WTC11 (cell line): ENCODE measurements around the gene SUPT5H. TPM values are rescaled to one million over a fixed set of nuclear protein-coding genes. Genes with fewer than 3 reads are reported as not detected.
A peak's percentile ranks its signal among the peaks of the same experiment; 100 is the strongest.

ENCODE experiments used
- ATAC-seq: fragments of 200-7000 bp; cut with Tn5 transposase; 2 replicates; pipeline ENCODE4 v1.10.0; 2021; ENCODE audit warnings: mild to moderate bottlenecking, moderate library complexity
- CTCF ChIA-PET: fragments of 300-600 bp; sonication (Branson Sonifier 250); formaldehyde crosslinking; loops from one replicate; lab custom pipeline; 2021; ENCODE audit warnings: antibody characterized with exemption; lab: Charles Lee
- POLR2A ChIA-PET: fragments of 350-600 bp; sonication (Branson Sonifier 250); formaldehyde crosslinking; loops from one replicate; lab custom pipeline; 2021; ENCODE audit warnings: antibody characterized with exemption; lab: Charles Lee
- DNase-seq: peaks from one replicate; pipeline ENCODE4 v3.0.0; 2021; ENCODE audit warnings: low spot score
- H3K27ac Mint-ChIP-seq: 2 replicates; pipeline ENCODE4 v1.8.0; 2021; ENCODE audit warnings: mixed read lengths
- H3K27me3 Mint-ChIP-seq: 2 replicates; pipeline ENCODE4 v1.8.0; 2021; ENCODE audit warnings: low read depth, mild to moderate bottlenecking, moderate library complexity, mixed read lengths
- H3K36me3 Mint-ChIP-seq: 2 replicates; pipeline ENCODE4 v1.8.0; 2021; ENCODE audit warnings: mixed read lengths
- H3K4me1 Mint-ChIP-seq: 2 replicates; pipeline ENCODE4 v1.8.0; 2022; ENCODE audit warnings: mixed read lengths
- H3K4me3 Mint-ChIP-seq: 2 replicates; pipeline ENCODE4 v1.8.0; 2021; ENCODE audit warnings: mild to moderate bottlenecking, moderate library complexity, mixed read lengths
- H3K9me3 Mint-ChIP-seq: 2 replicates; pipeline ENCODE4 v1.8.0; 2021; ENCODE audit warnings: mixed read lengths
- E2F4 ChIP-seq: sonication (generic); formaldehyde crosslinking; IDR thresholded peaks from 2 replicates; pipeline ENCODE4 v1.8.1; 2022; ENCODE audit warnings: low read depth, mild to moderate bottlenecking, moderate library complexity, missing genetic modification reagents, borderline replicate concordance
- ESRRA ChIP-seq: sonication (generic); formaldehyde crosslinking; IDR thresholded peaks from 2 replicates; pipeline ENCODE4 v1.8.1; 2022; ENCODE audit warnings: mild to moderate bottlenecking, missing genetic modification reagents, borderline replicate concordance
- FOXJ3 ChIP-seq: sonication (generic); formaldehyde crosslinking; IDR thresholded peaks from 2 replicates; pipeline ENCODE4 v1.9.0; 2021; ENCODE audit warnings: missing genetic modification reagents, mild to moderate bottlenecking, borderline replicate concordance
- GABPB1 ChIP-seq: sonication (generic); formaldehyde crosslinking; IDR thresholded peaks from 2 replicates; pipeline ENCODE4 v1.8.1; 2023; ENCODE audit warnings: mild to moderate bottlenecking, missing genetic modification reagents
- NR2C2 ChIP-seq: sonication (generic); formaldehyde crosslinking; IDR thresholded peaks from 2 replicates; pipeline ENCODE4 v1.8.0; 2022; ENCODE audit warnings: mild to moderate bottlenecking, missing genetic modification reagents
- PRDM15 ChIP-seq: sonication (generic); formaldehyde crosslinking; IDR thresholded peaks from 2 replicates; pipeline ENCODE4 v1.8.0; 2022; ENCODE audit warnings: missing genetic modification reagents
- PREB ChIP-seq: sonication (generic); formaldehyde crosslinking; IDR thresholded peaks from 2 replicates; pipeline ENCODE4 v1.8.1; 2022; ENCODE audit warnings: mild to moderate bottlenecking, missing genetic modification reagents, moderate library complexity, borderline replicate concordance
- PRRX2 ChIP-seq: fragments of 250-450 bp; sonication (Bioruptor Pico); IDR thresholded peaks from 2 replicates; pipeline ENCODE4 v1.8.0; 2021; ENCODE audit warnings: mild to moderate bottlenecking
- RORB ChIP-seq: fragments of 250-450 bp; sonication (Bioruptor Pico); IDR thresholded peaks from 2 replicates; pipeline ENCODE4 v1.9.0; 2021; ENCODE audit warnings: mild to moderate bottlenecking
- SOX15 ChIP-seq: fragments of 250-450 bp; sonication (Bioruptor Pico); IDR thresholded peaks from 2 replicates; pipeline ENCODE4 v1.9.0; 2021; ENCODE audit warnings: mild to moderate bottlenecking
- ZNF232 ChIP-seq: sonication (generic); formaldehyde crosslinking; IDR thresholded peaks from 2 replicates; pipeline ENCODE4 v1.8.0; 2022; ENCODE audit warnings: mild to moderate bottlenecking, missing genetic modification reagents
- ZNF317 ChIP-seq: sonication (generic); formaldehyde crosslinking; IDR thresholded peaks from 2 replicates; pipeline ENCODE4 v1.8.1; 2023; ENCODE audit warnings: low read depth, mild to moderate bottlenecking, moderate library complexity, missing genetic modification reagents, borderline replicate concordance
- ZNF425 ChIP-seq: fragments of 250-450 bp; sonication (Bioruptor Pico); conservative IDR thresholded peaks from 2 replicates; pipeline ENCODE4 v1.9.0; 2021; ENCODE audit warnings: mild to moderate bottlenecking
- ZNF532 ChIP-seq: fragments of 250-450 bp; sonication (Bioruptor Pico); IDR thresholded peaks from 2 replicates; pipeline ENCODE4 v1.9.0; 2021; ENCODE audit warnings: mild to moderate bottlenecking, borderline replicate concordance
- ZNF671 ChIP-seq: fragments of 250-450 bp; sonication (Bioruptor Pico); IDR thresholded peaks from 2 replicates; pipeline ENCODE4 v1.8.0; 2021; ENCODE audit warnings: mild to moderate bottlenecking
- total RNA-seq: library from RNA; stranded (reverse); gene quantifications from 3 replicates; pipeline ENCODE4 v1.2.3, GENCODE V29; 2021

The SUPT5H gene
- total RNA-seq, 1 experiment from 2014 or later: 135 TPM

GRCh38 chr19:39479916-39480315, 34.5 kb downstream of the SUPT5H start:
- Mint-ChIP-seq H3K36me3 (peaks cover 21% of the 10 kb centered on the region), H3K27me3 (no peaks in the 10 kb centered on the region), H3K27ac (peak overlapping the region; percentile 99), H3K4me1 (peaks cover 18% of the 10 kb centered on the region), H3K4me3 (peak overlapping the region; percentile 91), H3K9me3 (no peaks in the 10 kb centered on the region)
- no peak for DNase-seq
- no peak for ATAC-seq
- ChIA-PET CTCF (interaction anchor here (0.8 to 1.5 kb wide), 12 partner anchors 18 to 82 kb away, joined by 3 to 20 read pairs (median 4); partner anchors contain the start of genes DLL3, EID2B and RPS16), POLR2A (interaction anchor here (1.0 to 1.2 kb wide), 5 partner anchors 19 to 89 kb away, joined by 3 to 7 read pairs (median 5); partner anchors contain the start of genes DLL3, MED29, PAF1 and RPS16)
- TF ChIP-seq NR2C2 (CRISPR knock-in tag) (no peak), GABPB1 (CRISPR knock-in tag) (no peak), PREB (CRISPR knock-in tag) (no peak), FOXJ3 (CRISPR knock-in tag) (no peak), PRDM15 (CRISPR knock-in tag) (no peak), ESRRA (no peak), E2F4 (CRISPR knock-in tag) (no peak), PRRX2 (CRISPR knock-in tag) (no peak), ZNF317 (CRISPR knock-in tag) (no peak), ZNF425 (CRISPR knock-in tag) (no peak), ZNF671 (CRISPR knock-in tag) (no peak), RORB (CRISPR knock-in tag) (no peak), ZNF532 (no peak), ZNF232 (CRISPR knock-in tag) (no peak), SOX15 (CRISPR knock-in tag) (no peak)
